Measurements from ENCODE around the gene ADAMTSL2. TPM values are rescaled to one million over a fixed set of nuclear protein-coding genes. Genes with fewer than 3 reads are reported as not detected.

Gene ADAMTSL2
- total and polyA plus RNA-seq, 2 experiments from 2014 or later = 1.5 to 2.2 TPM

GRCh38 chr9:133553123-133553522 is 18.6 kb downstream of the ADAMTSL2 start:
- H3K9me3 ChIP-seq (ENCODE audit: low read depth) = no peaks in the 10 kb centered on the region
- no peaks in the 10 kb centered on the region for H3K9me2 ChIP-seq (replicated peaks; ENCODE audit: insufficient read depth)
- H3K79me2 ChIP-seq = no peaks in the 10 kb centered on the region
- no peak overlapping the region for H2AFZ ChIP-seq
- H3K27ac ChIP-seq = no peak overlapping the region
- no peaks in the 10 kb centered on the region for H4K20me1 ChIP-seq (ENCODE audit: insufficient read depth, poor library complexity, severe bottlenecking)
- no peak overlapping the region for H3K4me2 ChIP-seq
- H3K36me3 ChIP-seq (replicated peaks; ENCODE audit: insufficient read depth, low read depth) = no peaks in the 10 kb centered on the region
- WGBS (ENCODE audit: low lambda C conversion rate, missing lambda C conversion rate) = 91% methylated on average over 10 of the region's 10 CpGs
- H3K4me1 ChIP-seq (ENCODE audit: insufficient read depth) = peaks cover 9% of the 10 kb centered on the region
- no peak for TF ChIP-seq CTCF (IDR thresholded peaks at IDR 0.05; ENCODE audit: poor library complexity)
- TF ChIP-seq EZH2phosphoT487 (IDR thresholded peaks at IDR 0.05; ENCODE audit: low read depth, severe bottlenecking, unreplicated experiment) = no peak
- TF ChIP-seq EZH2 (IDR thresholded peaks at IDR 0.05; ENCODE audit: borderline replicate concordance) = no peak
- no peak overlapping the region for H3K4me3 ChIP-seq
- no peaks in the 10 kb centered on the region for H3K27me3 ChIP-seq
- DNase-seq (ENCODE audit: low spot score) = no peak

GRCh38 chr9:133553973-133554713 is 19.6 kb downstream of the ADAMTSL2 start:
- Histone ChIP-seq H3K27me3 (no peaks in the 10 kb centered on the region), H3K4me3 (no peak overlapping the region), H3K36me3 (replicated peaks; ENCODE audit: insufficient read depth, low read depth) (no peaks in the 10 kb centered on the region), H3K9me2 (replicated peaks; ENCODE audit: insufficient read depth) (no peaks in the 10 kb centered on the region), H3K79me2 (no peaks in the 10 kb centered on the region), H3K9me3 (ENCODE audit: low read depth) (no peaks in the 10 kb centered on the region), H3K27ac (no peak overlapping the region), H2AFZ (no peak overlapping the region), H4K20me1 (ENCODE audit: insufficient read depth, poor library complexity, severe bottlenecking) (no peaks in the 10 kb centered on the region), H3K4me2 (no peak overlapping the region), H3K4me1 (ENCODE audit: insufficient read depth) (peaks cover 19% of the 10 kb centered on the region)
- no peak for DNase-seq (ENCODE audit: low spot score)
- TF ChIP-seq EZH2phosphoT487 (IDR thresholded peaks at IDR 0.05; ENCODE audit: low read depth, severe bottlenecking, unreplicated experiment) (no peak), EZH2 (IDR thresholded peaks at IDR 0.05; ENCODE audit: borderline replicate concordance) (no peak), CTCF (IDR thresholded peaks at IDR 0.05; ENCODE audit: poor library complexity) (no peak)
- WGBS (ENCODE audit: low lambda C conversion rate, missing lambda C conversion rate) = 84% methylated on average over 30 of the region's 31 CpGs

GRCh38 chr9:133554729-133555128 is 20.2 kb downstream of the ADAMTSL2 start:
- Histone ChIP-seq H3K27ac (no peak overlapping the region), H4K20me1 (ENCODE audit: insufficient read depth, poor library complexity, severe bottlenecking) (no peaks in the 10 kb centered on the region), H3K4me1 (ENCODE audit: insufficient read depth) (peaks cover 19% of the 10 kb centered on the region), H3K4me3 (no peak overlapping the region), H3K79me2 (no peaks in the 10 kb centered on the region), H3K36me3 (replicated peaks; ENCODE audit: insufficient read depth, low read depth) (no peaks in the 10 kb centered on the region), H3K9me3 (ENCODE audit: low read depth) (no peaks in the 10 kb centered on the region), H3K9me2 (replicated peaks; ENCODE audit: insufficient read depth) (no peaks in the 10 kb centered on the region), H2AFZ (no peak overlapping the region), H3K4me2 (no peak overlapping the region), H3K27me3 (no peaks in the 10 kb centered on the region)
- 96% methylated on average over 8 of the region's 8 CpGs for WGBS (ENCODE audit: low lambda C conversion rate, missing lambda C conversion rate)
- TF ChIP-seq CTCF (IDR thresholded peaks at IDR 0.05; ENCODE audit: poor library complexity) (no peak), EZH2phosphoT487 (IDR thresholded peaks at IDR 0.05; ENCODE audit: low read depth, severe bottlenecking, unreplicated experiment) (no peak), EZH2 (IDR thresholded peaks at IDR 0.05; ENCODE audit: borderline replicate concordance) (no peak)
- DNase-seq (ENCODE audit: low spot score) = no peak

Measured in hepatocyte (in vitro differentiated cells).